ENCODE measurements around the gene EML6. TPM values are rescaled to one million over a fixed set of nuclear protein-coding genes. Genes with fewer than 3 reads are reported as not detected.

EML6 gene
- total RNA-seq, 1 donor from 2014 or later = 8.1 TPM

DNA sequence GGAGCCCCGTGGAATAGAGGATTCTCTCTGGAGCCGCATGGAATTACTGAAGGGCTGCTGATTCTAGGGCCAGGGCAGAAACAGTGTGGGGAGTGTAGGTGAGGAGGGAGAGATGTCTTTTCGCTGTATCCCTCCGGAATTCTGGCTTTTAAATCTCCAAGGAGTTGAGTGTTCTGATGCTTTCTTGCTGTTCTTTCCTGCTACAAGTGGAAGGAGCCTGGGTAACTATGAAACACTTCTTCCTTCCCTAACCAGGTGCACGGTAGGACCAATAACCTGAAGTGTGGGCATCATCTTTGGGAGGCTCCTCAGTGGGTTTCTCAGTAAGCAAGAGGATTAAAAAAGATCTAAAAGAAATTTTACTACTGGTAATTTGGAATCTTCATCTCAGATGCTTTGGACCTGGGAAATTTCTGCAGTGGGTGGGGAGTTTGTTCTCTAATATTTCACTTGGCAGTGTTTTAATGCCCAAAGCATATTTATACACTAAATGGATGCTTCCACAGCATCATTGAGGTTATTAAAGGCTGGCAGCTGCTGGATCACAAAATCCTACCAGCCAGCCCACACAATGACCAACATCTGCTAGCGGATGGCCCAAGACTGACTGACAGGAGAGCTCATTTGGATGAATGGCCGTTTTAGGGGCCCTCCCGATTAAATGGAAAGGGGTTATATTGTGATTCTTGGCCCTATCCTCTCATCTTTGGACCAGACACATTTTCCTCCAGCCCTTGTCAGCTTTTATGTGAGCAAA lies 2.1 kb downstream of the EML6 start:
- peak overlapping the region; percentile 96 for H3K4me3 Mint-ChIP-seq
- H3K9me3 Mint-ChIP-seq = no peaks in the 10 kb centered on the region
- H3K27ac Mint-ChIP-seq (ENCODE audit: unreplicated experiment) = no peak overlapping the region
- H3K27me3 Mint-ChIP-seq (ENCODE audit: low read depth) = peaks cover 47% of the 10 kb centered on the region
- TF ChIP-seq, protein P1, sequence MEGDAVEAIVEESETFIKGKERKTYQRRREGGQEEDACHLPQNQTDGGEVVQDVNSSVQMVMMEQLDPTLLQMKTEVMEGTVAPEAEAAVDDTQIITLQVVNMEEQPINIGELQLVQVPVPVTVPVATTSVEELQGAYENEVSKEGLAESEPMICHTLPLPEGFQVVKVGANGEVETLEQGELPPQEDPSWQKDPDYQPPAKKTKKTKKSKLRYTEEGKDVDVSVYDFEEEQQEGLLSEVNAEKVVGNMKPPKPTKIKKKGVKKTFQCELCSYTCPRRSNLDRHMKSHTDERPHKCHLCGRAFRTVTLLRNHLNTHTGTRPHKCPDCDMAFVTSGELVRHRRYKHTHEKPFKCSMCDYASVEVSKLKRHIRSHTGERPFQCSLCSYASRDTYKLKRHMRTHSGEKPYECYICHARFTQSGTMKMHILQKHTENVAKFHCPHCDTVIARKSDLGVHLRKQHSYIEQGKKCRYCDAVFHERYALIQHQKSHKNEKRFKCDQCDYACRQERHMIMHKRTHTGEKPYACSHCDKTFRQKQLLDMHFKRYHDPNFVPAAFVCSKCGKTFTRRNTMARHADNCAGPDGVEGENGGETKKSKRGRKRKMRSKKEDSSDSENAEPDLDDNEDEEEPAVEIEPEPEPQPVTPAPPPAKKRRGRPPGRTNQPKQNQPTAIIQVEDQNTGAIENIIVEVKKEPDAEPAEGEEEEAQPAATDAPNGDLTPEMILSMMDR (conservative IDR thresholded peaks at IDR 0.05) = no peak
- H3K4me1 Mint-ChIP-seq = peaks cover 22% of the 10 kb centered on the region
- H3K36me3 Mint-ChIP-seq (ENCODE audit: low read depth) = no peaks in the 10 kb centered on the region
- no peak for DNase-seq (ENCODE audit: low read depth, low spot score)

DNA sequence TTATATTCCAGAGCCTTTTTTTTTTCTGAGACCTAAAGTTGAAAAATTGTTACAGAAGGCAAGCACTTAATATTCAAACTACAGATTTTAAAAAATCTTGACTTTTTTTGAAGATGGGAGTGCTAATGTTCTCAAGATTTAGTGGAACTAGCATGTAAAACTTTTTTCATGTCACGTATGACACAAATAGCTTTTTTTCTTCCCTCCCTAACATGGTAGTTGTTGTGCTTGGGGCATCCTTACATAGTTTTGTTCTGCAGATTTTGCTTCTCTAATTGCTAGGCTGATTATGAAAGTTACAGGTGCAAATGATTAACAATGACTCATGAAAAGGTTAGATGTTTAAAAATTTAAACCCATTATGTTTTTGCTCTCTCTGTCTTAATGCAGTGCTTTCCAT lies 3.0 kb downstream of the EML6 start:
- H3K36me3 Mint-ChIP-seq (ENCODE audit: low read depth) = no peaks in the 10 kb centered on the region
- H3K9me3 Mint-ChIP-seq = no peaks in the 10 kb centered on the region
- no peak for DNase-seq (ENCODE audit: low read depth, low spot score)
- TF ChIP-seq, protein P1 (conservative IDR thresholded peaks at IDR 0.05) = no peak
- H3K4me3 Mint-ChIP-seq = peak overlapping the region; percentile 96
- peaks cover 22% of the 10 kb centered on the region for H3K4me1 Mint-ChIP-seq
- H3K27ac Mint-ChIP-seq (ENCODE audit: unreplicated experiment) = no peak overlapping the region
- H3K27me3 Mint-ChIP-seq (ENCODE audit: low read depth) = peaks cover 47% of the 10 kb centered on the region

DNA sequence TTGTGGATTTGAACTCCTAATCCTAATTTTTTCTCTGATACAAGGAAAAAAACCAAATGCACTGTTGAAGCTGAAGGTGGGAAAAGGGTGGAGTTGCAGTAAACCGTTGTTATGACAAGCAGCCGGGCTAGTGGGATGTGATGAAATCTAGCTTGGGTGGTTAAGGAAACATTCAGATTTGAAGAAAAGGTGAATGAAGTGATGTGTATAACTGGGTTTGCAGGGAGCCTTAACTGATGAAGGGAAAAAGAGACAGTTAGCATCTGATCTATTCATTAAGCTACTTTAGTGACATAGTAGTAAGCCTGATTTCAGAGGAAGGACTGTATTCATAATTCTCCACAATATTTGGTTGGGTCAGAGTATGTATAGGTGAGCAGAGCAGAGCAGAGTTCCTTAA lies 3.5 kb downstream of the EML6 start:
- Mint-ChIP-seq H3K27me3 (ENCODE audit: low read depth) (peaks cover 47% of the 10 kb centered on the region), H3K27ac (ENCODE audit: unreplicated experiment) (no peak overlapping the region), H3K9me3 (no peaks in the 10 kb centered on the region), H3K4me1 (peaks cover 22% of the 10 kb centered on the region), H3K36me3 (ENCODE audit: low read depth) (no peaks in the 10 kb centered on the region), H3K4me3 (peak overlapping the region; percentile 42)
- TF ChIP-seq, protein P1 (conservative IDR thresholded peaks at IDR 0.05) = no peak
- no peak for DNase-seq (ENCODE audit: low read depth, low spot score)

DNA sequence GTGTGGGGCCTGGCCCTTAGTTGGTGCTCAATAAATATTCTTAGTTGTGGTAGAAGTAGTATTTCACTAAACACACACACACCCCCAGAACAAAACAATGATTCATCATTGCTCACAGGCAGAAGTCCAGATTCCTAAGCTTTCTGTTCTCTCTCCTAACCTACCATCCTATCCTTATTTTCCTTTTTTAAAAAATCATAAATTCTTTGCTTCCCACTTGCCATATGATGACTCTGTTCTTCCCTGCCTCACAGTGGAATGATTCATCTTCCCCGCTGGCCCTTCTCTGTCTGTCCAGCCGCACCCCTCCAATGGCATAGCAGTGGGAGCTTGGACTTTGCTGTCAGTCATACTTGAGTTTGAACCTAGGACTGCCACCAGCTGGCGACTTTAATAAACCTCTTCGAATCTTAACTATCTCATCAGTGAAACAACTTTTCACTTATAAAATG lies 5.2 kb downstream of the EML6 start:
- H3K27me3 Mint-ChIP-seq (ENCODE audit: low read depth) = peaks cover 47% of the 10 kb centered on the region
- peaks cover 2% of the 10 kb centered on the region for H3K36me3 Mint-ChIP-seq (ENCODE audit: low read depth)
- TF ChIP-seq, protein P1 (conservative IDR thresholded peaks at IDR 0.05) = no peak
- no peaks in the 10 kb centered on the region for H3K9me3 Mint-ChIP-seq
- no peak for DNase-seq (ENCODE audit: low read depth, low spot score)
- no peak overlapping the region for H3K4me3 Mint-ChIP-seq
- peaks cover 14% of the 10 kb centered on the region for H3K4me1 Mint-ChIP-seq
- no peak overlapping the region for H3K27ac Mint-ChIP-seq (ENCODE audit: unreplicated experiment)

DNA sequence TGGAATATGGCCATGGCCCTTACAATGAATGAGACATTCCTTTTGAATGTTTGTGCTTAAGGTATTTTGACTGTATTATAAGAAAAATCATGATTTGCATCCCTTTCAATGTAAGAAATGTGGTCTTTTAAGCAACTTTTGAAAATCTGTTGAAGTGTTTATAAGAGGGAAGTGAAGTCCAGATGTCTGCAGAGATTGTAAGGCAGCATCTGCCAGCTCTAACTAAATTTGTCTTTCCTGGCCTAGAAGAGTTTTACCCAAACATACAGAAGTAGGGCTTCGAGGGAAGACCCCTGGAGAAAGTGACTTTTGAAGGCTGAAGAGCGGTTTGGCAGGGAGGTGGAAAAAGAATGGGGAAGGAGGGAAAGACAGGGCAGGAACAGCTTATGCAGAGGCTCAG lies 12.2 kb downstream of the EML6 start:
- TF ChIP-seq, protein P1 (conservative IDR thresholded peaks at IDR 0.05) = no peak
- Mint-ChIP-seq H3K27me3 (ENCODE audit: low read depth) (no peaks in the 10 kb centered on the region), H3K4me3 (no peak overlapping the region), H3K4me1 (no peaks in the 10 kb centered on the region), H3K27ac (ENCODE audit: unreplicated experiment) (no peak overlapping the region), H3K36me3 (ENCODE audit: low read depth) (peaks cover 2% of the 10 kb centered on the region), H3K9me3 (no peaks in the 10 kb centered on the region)
- no peak for DNase-seq (ENCODE audit: low read depth, low spot score)
